GM23248 (cell line): ENCODE results near the gene SYNE1. TPM values are rescaled to one million over a fixed set of nuclear protein-coding genes. Genes with fewer than 3 reads are reported as not detected.

ENCODE experiments used
- DNase-seq: peaks from one replicate; pipeline ENCODE4 v3.0.0-alpha.2; 2015
- H2AFZ ChIP-seq: fragments of 200-600 bp; sonication (generic); 2 replicates; pipeline ENCODE4 v1.6.1; 2016; ENCODE audit warnings: antibody characterized with exemption
- H3F3A ChIP-seq: fragments of 200-600 bp; sonication (generic); 2 replicates; pipeline ENCODE4 v1.6.1; 2016; ENCODE audit warnings: mild to moderate bottlenecking, antibody characterized with exemption, mixed run types; ENCODE audit not compliant: insufficient read depth
- H3K27ac ChIP-seq: fragments of 200-600 bp; sonication (generic); 2 replicates; pipeline ENCODE4 v1.5.1; 2016; ENCODE audit warnings: mild to moderate bottlenecking
- H3K27me3 ChIP-seq: fragments of 200-600 bp; sonication (generic); replicated peaks from 2 replicates; pipeline ENCODE4 v1.6.1; 2016; ENCODE audit warnings: mild to moderate bottlenecking; ENCODE audit not compliant: insufficient read depth
- H3K36me3 ChIP-seq: fragments of 200-600 bp; sonication (generic); 2 replicates; pipeline ENCODE4 v1.6.1; 2016; ENCODE audit warnings: low read depth, mild to moderate bottlenecking
- H3K4me1 ChIP-seq: fragments of 200-600 bp; sonication (generic); 2 replicates; pipeline ENCODE4 v1.6.1; 2016; ENCODE audit warnings: mild to moderate bottlenecking; ENCODE audit not compliant: insufficient read depth
- H3K4me2 ChIP-seq: fragments of 200-600 bp; sonication (generic); one replicate; pipeline ENCODE4 v1.6.1; 2016; ENCODE audit warnings: mild to moderate bottlenecking; ENCODE audit not compliant: unreplicated experiment
- H3K4me3 ChIP-seq: fragments of 200-600 bp; sonication (generic); 2 replicates; pipeline ENCODE4 v1.5.1; 2016; ENCODE audit warnings: mild to moderate bottlenecking
- H3K79me2 ChIP-seq: fragments of 200-600 bp; sonication (generic); 2 replicates; pipeline ENCODE4 v1.6.1; 2016; ENCODE audit warnings: mild to moderate bottlenecking; ENCODE audit not compliant: insufficient read depth
- H3K9ac ChIP-seq: fragments of 200-600 bp; sonication (generic); 2 replicates; pipeline ENCODE4 v1.6.1; 2016; ENCODE audit warnings: mild to moderate bottlenecking
- H3K9me2 ChIP-seq: fragments of 200-600 bp; sonication (generic); 2 replicates; pipeline ENCODE4 v1.6.1; 2016; ENCODE audit warnings: mixed run types, mild to moderate bottlenecking, moderate library complexity; ENCODE audit not compliant: insufficient read depth
- H3K9me3 ChIP-seq: fragments of 200-600 bp; sonication (generic); one replicate; pipeline ENCODE4 v1.6.1; 2017; ENCODE audit warnings: low read depth
- H4K20me1 ChIP-seq: fragments of 200-600 bp; sonication (generic); 2 replicates; pipeline ENCODE4 v1.6.0; 2016; ENCODE audit not compliant: insufficient read depth
- EZH2 ChIP-seq: fragments of 200-600 bp; sonication (generic); IDR thresholded peaks from 2 replicates; pipeline ENCODE4 v1.6.1; 2018; ENCODE audit warnings: antibody characterized with exemption, mild to moderate bottlenecking; ENCODE audit not compliant: insufficient read depth, poor library complexity, severe bottlenecking
- EZH2phosphoT487 ChIP-seq: fragments of 200-600 bp; sonication (generic); IDR thresholded peaks from 2 replicates; pipeline ENCODE4 v1.6.1; 2018; ENCODE audit warnings: antibody characterized with exemption, moderate library complexity, mild to moderate bottlenecking, low read depth; ENCODE audit not compliant: insufficient read depth
- WGBS, 2 experiments: methylation state at CpG; one replicate each; pipeline ENCODE4 v1.1.6; 2015 to 2017; ENCODE audit warnings: low lambda C conversion rate in 2 of 2, low coverage in 1 of 2; ENCODE audit errors: missing lambda C conversion rate in 2 of 2; 5-methylcytosine and 5-hydroxymethylcytosine counted together
- in situ Hi-C: fragments of 300-500 bp; cut with MboI; formaldehyde crosslinking; loops from 2 replicates; pipeline ENCODE4 v1.15.0; 2020
- polyA plus RNA-seq: library from polyadenylated mRNA; unstranded; fragments of >200 nt; fragmentation: Nextera tagmentation; extraction: Ambion mirVana; gene quantifications from 2 replicates; pipeline ENCODE4 v1.2.1, GENCODE V29; 2016
- total RNA-seq: library from RNA; depleted of rRNA; stranded (reverse); fragments of >200 nt; shearing (Covaris generic); gene quantifications from 2 replicates; pipeline ENCODE4 v1.2.3, GENCODE V29; 2014

The SYNE1 gene
- total and polyA plus RNA-seq, 2 experiments from 2014 or later: 29.2 to 95.4 TPM

DNA sequence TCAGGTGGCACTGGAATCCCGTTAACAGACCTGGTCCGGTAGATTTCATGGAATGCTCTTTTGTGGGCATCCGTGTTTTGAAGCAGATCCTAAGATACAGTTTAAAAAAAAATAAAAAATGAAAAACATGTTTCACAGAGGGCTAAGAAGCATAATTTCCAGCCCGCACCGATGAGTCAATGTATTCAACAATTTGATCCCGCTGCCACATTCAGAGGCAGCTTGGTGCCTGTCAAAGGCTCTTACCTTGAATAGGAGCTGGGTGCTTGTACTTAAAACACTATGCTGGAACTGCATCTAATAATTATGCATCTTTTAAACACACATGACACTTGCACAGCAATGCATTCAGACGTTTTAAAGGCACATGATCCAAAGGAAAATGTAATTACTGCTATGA is 164.8 kb downstream of the SYNE1 start:
- Histone ChIP-seq H3K4me3 (peak overlapping the region; percentile 72), H3K79me2 (no peaks in the 10 kb centered on the region), H3K27ac (peak overlapping the region; percentile 57; the same call in 1 of the 2 replicates), H3K4me1 (peaks cover 21% of the 10 kb centered on the region), H3K4me2 (peak overlapping the region; percentile 82), H4K20me1 (no peaks in the 10 kb centered on the region), H3K9me3 (no peaks in the 10 kb centered on the region), H3K27me3 (no peaks in the 10 kb centered on the region), H3F3A (peaks cover 12% of the 10 kb centered on the region; the same call in 1 of the 2 replicates), H3K9me2 (no peaks in the 10 kb centered on the region), H3K36me3 (no peaks in the 10 kb centered on the region), H3K9ac (peak overlapping the region; percentile 66), H2AFZ (peak overlapping the region; percentile 90)
- in situ Hi-C loops: no loop called here
- TF ChIP-seq EZH2phosphoT487 (no peak), EZH2 (no peak)
- 8 to 11% methylated on average over 7 of the region's 7 CpGs for WGBS, 2 experiments
- peak; percentile 65 for DNase-seq

DNA sequence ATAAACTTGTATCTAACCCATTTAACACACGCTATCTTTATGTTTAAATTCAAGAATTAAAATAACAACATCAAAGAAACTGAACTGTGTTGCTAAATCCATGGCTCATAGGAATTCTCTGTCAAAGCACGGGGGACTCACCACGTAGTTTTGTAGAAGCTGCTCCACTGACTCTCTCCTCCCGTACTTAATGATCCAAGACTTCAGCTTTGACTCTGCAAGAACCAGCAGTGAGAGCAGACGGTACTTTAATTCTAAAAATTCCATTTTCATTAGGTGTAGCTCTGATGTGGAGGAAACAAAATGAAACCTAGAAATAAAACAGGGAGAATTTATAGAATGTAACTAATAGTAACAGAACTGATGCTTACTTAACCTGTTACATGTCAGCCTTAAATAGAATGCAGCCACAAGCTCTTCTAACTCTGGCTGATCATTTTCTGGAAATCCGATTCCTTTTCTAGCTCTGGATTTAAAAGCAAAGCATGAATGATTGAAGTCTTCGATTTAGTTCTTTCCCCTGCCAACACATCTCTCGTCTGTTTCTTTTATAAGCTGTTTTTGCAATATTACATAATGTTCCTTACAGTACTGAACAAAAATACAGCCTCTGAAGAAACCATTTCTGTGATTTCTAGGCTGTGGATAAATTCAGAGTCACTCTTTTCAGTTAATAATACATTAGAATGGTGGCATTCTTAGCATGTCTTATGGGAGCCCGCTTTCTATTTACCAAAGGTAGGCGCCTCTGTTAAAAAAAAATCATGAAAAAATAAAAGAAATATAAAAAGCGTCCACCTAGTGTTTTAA is 165.5 kb downstream of the SYNE1 start:
- Histone ChIP-seq H3K4me3 (peak overlapping the region; percentile 72), H3K9ac (peak overlapping the region; percentile 66), H3K27ac (peak overlapping the region; percentile 57), H3K4me1 (peaks cover 21% of the 10 kb centered on the region), H3K9me3 (no peaks in the 10 kb centered on the region), H4K20me1 (no peaks in the 10 kb centered on the region), H3F3A (peaks cover 12% of the 10 kb centered on the region; the same call in 1 of the 2 replicates), H3K4me2 (peak overlapping the region; percentile 82), H3K27me3 (no peaks in the 10 kb centered on the region), H3K36me3 (no peaks in the 10 kb centered on the region), H3K79me2 (no peaks in the 10 kb centered on the region), H2AFZ (peak overlapping the region; percentile 90), H3K9me2 (no peaks in the 10 kb centered on the region)
- in situ Hi-C loops: no loop called here
- DNase-seq: peak; percentile 72
- no peak for TF ChIP-seq EZH2phosphoT487
- TF ChIP-seq EZH2: no peak
- WGBS, 2 experiments: 4% methylated on average over 11 of the region's 11 CpGs

DNA sequence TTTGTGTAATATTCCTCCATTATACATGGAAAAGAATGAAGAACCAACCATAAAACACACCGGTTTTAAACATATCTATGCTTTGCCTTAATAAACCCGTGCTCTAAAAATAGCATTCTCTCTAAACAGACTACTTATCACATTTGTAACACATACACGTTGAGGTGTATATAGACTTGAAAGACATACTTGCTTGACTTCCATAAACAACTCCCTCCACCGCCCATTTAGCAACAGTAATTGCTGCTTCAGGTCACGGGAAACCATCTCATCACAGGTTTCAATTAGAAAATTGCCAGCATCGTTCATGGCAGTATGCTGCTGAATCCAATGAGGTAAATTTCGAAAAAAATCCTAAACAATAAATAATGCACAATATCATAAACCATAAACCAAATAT is 174.0 kb downstream of the SYNE1 start:
- in situ Hi-C loops: no loop called here
- H3F3A ChIP-seq: no peaks in the 10 kb centered on the region
- no peak overlapping the region for H3K4me3 ChIP-seq
- H3K79me2 ChIP-seq: no peaks in the 10 kb centered on the region
- no peak for TF ChIP-seq EZH2
- TF ChIP-seq EZH2phosphoT487: no peak
- no peaks in the 10 kb centered on the region for H3K36me3 ChIP-seq
- no peaks in the 10 kb centered on the region for H4K20me1 ChIP-seq
- 79 to 81% methylated on average over 7 of the region's 7 CpGs for WGBS, 2 experiments
- H3K9me2 ChIP-seq: no peaks in the 10 kb centered on the region
- H3K4me1 ChIP-seq: peaks cover 12% of the 10 kb centered on the region
- H3K9ac ChIP-seq: no peak overlapping the region
- no peaks in the 10 kb centered on the region for H3K9me3 ChIP-seq
- 0 out of 2 replicates have a peak overlapping the region, but pooled peaks have one; percentile 16 for H2AFZ ChIP-seq
- no peak for DNase-seq
- no peak overlapping the region for H3K27ac ChIP-seq
- H3K4me2 ChIP-seq: no peak overlapping the region
- no peaks in the 10 kb centered on the region for H3K27me3 ChIP-seq

DNA sequence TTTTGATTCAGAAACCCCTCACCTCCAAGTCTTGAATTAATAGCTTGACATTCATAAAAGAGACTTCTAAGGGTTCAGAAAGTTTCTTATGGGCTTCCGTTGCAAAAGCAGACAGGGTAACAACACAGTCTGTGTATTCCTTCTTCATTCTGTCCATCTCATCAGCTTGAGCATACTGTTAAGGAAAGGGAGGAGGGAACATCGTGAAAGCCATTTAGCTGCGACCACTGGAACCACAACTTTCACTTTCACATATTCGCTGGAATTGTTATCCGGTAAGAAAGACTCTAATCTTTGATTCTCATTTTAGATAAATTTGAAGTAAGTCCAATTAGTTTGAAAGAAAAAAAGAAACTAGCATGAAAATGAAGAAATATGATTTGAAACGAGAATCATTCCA is 174.4 kb downstream of the SYNE1 start:
- H3K4me3 ChIP-seq: no peak overlapping the region
- 0 out of 2 replicates have a peak overlapping the region, but pooled peaks have one; percentile 16 for H2AFZ ChIP-seq
- no peaks in the 10 kb centered on the region for H3K36me3 ChIP-seq
- no peaks in the 10 kb centered on the region for H3K79me2 ChIP-seq
- no peak overlapping the region for H3K4me2 ChIP-seq
- H4K20me1 ChIP-seq: no peaks in the 10 kb centered on the region
- H3K27me3 ChIP-seq: no peaks in the 10 kb centered on the region
- no peaks in the 10 kb centered on the region for H3F3A ChIP-seq
- H3K27ac ChIP-seq: no peak overlapping the region
- WGBS, 2 experiments: 93 to 96% methylated on average over 6 of the region's 6 CpGs
- H3K9me2 ChIP-seq: no peaks in the 10 kb centered on the region
- DNase-seq: no peak
- in situ Hi-C loops: no loop called here
- H3K4me1 ChIP-seq: peaks cover 12% of the 10 kb centered on the region
- no peak overlapping the region for H3K9ac ChIP-seq
- no peaks in the 10 kb centered on the region for H3K9me3 ChIP-seq
- TF ChIP-seq EZH2phosphoT487 (no peak), EZH2 (no peak)
